ENCODE results near the gene CRLF1.

CRLF1 gene, protein sequence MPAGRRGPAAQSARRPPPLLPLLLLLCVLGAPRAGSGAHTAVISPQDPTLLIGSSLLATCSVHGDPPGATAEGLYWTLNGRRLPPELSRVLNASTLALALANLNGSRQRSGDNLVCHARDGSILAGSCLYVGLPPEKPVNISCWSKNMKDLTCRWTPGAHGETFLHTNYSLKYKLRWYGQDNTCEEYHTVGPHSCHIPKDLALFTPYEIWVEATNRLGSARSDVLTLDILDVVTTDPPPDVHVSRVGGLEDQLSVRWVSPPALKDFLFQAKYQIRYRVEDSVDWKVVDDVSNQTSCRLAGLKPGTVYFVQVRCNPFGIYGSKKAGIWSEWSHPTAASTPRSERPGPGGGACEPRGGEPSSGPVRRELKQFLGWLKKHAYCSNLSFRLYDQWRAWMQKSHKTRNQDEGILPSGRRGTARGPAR

GRCh38 chr19:18606281-18607225 lies at the start of gene CRLF1:
TSS of gene CRLF1 (minus strand) at chr19:18606799. CDS start at chr19:18606656, 143 bp downstream.
- DNase-seq = no peak
- intact Hi-C loops (cut with DNase I) = loop anchor here (5.0 kb wide), 1 partner anchor 66 kb away; no protein-coding TSS in a partner anchor

GRCh38 chr19:18655173-18655844 lies 48.7 kb upstream of the CRLF1 start:
- DNase-seq = no peak
- intact Hi-C loops (cut with DNase I) = no loop called here

GRCh38 chr19:18654469-18654868 lies 47.9 kb upstream of the CRLF1 start:
- DNase-seq = no peak
- intact Hi-C loops (cut with DNase I) = no loop called here

DNA sequence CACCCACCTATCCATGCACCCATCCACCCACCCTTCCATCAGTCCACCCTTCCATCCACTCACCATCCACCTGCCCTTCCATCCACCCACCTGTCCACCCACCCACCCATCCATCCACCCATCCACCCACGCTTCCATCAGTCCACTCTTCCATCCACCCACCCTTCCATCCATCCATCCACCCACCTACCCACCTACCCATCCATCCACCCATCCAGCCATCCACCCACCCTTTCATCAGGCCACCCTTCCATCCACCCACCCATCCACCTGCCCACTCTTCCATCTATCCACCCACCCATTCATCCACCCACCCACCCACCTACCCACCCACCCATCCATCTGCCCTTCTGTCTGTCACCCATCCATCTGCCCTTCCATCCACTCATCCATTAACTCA lies 47.3 kb upstream of the CRLF1 start:
- no peak for DNase-seq
- intact Hi-C loops (cut with DNase I) = no loop called here

DNA sequence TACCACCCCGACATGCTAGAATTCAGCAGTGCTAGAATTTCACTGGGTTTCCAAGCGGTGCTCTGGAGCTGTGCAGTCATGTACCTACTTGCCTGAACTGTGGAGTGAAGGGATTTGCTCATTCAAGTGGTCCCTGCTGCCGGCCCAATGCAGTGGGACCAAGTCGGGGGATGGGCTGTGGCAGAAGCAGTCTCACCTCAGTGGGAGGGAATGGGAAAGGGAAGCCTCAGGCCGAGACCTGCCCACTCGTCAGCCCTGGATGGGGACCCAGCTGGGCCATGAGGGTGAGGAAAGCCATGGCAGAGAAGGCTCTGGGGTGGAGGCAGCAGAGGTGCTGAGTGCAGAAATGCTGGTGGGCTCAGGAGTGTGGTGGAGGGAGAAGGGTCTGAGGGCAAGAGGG lies 45.1 kb upstream of the CRLF1 start:
- intact Hi-C loops (cut with DNase I) = no loop called here
- no peak for DNase-seq

GRCh38 chr19:18651300-18651699 lies 44.7 kb upstream of the CRLF1 start:
- intact Hi-C loops (cut with DNase I) = no loop called here
- DNase-seq = no peak

DNA sequence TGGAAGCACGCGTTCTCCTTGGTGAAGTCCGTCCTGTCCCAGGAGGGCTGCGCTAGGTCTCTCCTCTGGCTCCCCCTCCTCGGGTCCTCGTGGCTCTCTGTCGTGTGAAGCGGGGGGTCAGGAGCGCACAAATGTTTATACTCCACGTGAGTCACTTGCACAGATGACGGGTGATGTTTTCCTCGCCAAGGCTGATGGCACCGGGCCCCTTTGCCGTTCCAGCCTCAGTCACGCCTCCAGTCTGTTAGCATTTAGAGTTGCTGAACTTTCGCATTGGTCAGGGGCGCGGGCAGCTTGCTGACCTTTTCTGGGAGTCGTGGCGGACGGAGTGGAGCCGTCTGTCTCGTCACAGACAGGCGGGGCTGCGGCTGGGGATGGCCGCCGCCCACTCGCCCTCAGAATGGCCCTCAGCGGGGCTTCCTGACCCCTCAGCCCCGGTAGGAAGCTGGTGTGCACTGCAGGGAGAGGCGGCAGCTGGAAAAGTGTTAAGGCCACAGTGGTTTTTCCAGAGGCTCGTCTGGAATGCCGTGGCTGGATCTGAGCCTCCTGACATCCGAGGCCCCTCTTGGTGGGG lies 44.0 kb upstream of the CRLF1 start:
- DNase-seq = no peak
- intact Hi-C loops (cut with DNase I) = no loop called here

DNA sequence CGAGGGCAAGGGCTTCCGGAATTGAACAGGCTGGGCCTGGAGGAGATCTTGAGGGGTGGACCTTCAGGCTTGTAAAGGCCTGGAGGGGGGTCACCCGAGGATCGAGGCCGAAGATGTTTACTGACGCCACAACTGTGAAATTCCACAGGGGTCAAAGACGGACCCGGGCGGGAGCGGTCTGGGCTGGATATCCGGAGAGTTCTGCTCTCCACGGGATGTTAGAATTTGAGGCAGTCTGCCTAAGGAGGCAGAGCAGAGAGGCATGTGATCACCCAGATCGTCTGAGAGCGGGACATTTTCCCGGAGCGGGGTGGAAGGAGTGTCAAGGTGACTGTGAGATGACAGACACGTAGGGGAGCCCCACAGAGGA lies 43.4 kb upstream of the CRLF1 start:
- intact Hi-C loops (cut with DNase I) = no loop called here
- DNase-seq = no peak

DNA sequence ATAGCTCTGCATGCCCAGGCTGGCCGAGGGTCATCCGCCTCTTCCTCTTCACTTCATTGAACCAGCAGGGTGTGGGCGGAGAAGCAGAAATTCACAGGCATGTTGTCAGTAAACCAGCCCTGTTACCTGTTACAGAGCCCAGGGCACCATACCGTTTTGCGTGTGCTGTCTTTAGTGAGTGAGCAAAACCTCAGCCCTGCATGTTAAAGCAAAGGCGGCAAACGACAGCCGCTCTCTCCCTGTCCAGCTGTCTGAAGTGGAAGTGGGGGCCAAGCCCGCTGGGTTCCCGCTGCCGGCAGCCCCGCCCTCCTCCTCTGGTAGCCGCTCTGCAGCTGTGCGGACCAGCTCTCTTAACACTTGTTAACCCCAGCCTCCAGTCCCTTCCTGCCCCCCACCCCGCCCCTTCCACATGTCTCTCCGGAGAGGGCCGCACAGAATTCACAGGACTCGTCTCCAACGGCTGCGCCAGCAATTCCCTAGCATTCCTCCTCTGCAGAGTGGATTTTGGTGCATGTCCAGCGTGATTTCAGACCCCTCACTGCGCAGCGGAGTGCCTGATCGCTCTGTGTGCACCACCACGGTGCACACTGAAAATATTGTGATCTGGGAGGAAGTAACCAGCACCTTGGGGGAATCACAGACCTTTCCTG lies 42.9 kb upstream of the CRLF1 start:
- intact Hi-C loops (cut with DNase I) = no loop called here
- DNase-seq = peak in 41 of 42 donors; percentile 38 to 84 (median 71)

GRCh38 chr19:18648973-18649315 lies 42.3 kb upstream of the CRLF1 start:
- intact Hi-C loops (cut with DNase I) = no loop called here
- DNase-seq = no peak

GRCh38 chr19:18647807-18648206 lies 41.2 kb upstream of the CRLF1 start:
- intact Hi-C loops (cut with DNase I) = no loop called here
- DNase-seq = no peak

DNA sequence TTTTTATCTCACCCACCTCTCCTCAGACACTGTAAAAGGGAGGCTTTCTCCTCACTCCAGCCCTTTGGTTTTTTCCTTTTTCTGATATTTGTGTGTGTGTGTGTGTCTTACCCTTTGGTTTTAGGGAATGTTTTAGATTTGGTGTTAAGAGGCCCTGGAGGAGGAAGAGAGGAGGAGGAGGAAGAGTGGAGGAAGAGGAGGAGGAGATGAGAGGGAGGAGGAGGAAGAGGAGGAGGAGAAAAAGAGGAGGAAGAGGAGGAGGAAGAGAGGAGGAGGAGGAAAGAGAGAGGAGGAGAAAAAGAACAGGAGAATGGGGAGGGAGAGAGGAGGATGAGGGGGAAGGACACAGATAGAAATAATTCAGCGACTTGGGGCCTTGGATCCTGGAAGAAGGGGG lies 40.8 kb upstream of the CRLF1 start:
- DNase-seq = no peak
- intact Hi-C loops (cut with DNase I) = no loop called here

- intact Hi-C loops (cut with DNase I) = no loop called here
Observed at GRCh38 chr19:18646535-18647370, 40.2 kb upstream of the CRLF1 start.

DNA sequence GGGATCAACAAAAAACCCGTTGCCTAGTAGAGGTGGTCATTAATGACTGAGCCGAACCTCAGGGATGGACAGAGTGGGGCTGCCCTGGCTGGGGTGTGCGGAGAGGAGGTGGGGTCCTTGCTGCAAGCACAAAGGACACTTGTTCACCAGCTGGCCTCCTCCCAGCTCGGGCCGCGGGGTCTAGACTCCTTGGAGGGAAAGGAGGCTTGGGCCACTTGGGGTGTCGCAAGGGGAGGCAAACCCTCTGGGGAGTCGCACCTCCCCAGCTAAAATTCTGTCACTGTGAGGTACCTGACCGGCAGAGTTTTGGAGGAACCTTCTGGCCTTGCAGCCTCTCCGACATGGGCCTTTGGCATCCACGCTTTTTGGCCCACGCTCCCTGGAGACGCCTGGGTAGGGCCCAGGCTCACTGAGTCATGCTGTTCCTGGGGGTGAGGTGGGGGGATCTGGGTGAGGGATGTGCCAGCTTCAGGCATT lies 38.5 kb upstream of the CRLF1 start:
- DNase-seq = peak; percentile 45 to 95 (median 80)
- intact Hi-C loops (cut with DNase I) = no loop called here

More at GRCh38 chr19:18646535-18647370, 40.2 kb upstream of the CRLF1 start:
- no peak for DNase-seq

DNA sequence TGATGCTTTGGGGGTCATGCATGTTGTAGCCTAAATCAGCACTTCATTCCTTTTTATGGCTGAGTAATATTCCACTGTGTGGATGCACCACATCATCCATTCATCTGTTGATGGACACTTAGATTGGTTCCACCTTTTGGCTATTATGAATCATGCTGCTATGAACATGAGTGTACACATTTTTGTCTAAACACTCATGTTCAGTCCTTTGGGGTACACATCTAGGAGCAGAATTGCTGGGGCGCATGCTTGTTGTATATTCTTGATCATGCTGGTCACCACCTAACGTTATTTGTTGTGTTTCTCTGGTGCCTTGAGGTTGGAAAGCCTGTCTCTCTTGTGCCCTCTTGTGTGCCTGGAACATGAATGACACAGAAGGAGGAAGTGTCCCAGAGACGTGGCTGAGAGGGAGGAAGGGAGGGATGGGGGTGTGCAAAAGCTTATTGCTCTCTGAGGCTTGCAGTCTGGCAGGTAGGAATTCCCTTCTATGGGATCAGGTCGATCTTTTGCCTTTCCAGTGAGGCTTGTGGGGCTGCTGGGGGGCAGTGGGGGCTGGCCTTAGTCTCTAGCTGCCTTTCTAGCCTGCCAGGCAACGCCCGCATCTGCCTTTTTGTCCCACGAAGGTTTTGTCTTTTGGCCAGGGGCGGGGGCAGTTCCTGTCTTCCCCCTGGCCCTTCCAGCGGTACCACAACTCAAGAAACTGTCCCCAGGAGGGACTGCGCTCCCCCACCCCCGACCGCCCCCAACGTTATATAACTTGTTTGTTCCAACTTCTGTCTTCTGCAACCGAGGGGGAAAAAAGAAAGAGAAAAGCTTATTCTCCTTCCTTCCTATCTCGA lies 37.8 kb upstream of the CRLF1 start:
- DNase-seq = peak in 38 of 42 donors; percentile 39 to 91 (median 66)
- intact Hi-C loops (cut with DNase I) = no loop called here

DNA sequence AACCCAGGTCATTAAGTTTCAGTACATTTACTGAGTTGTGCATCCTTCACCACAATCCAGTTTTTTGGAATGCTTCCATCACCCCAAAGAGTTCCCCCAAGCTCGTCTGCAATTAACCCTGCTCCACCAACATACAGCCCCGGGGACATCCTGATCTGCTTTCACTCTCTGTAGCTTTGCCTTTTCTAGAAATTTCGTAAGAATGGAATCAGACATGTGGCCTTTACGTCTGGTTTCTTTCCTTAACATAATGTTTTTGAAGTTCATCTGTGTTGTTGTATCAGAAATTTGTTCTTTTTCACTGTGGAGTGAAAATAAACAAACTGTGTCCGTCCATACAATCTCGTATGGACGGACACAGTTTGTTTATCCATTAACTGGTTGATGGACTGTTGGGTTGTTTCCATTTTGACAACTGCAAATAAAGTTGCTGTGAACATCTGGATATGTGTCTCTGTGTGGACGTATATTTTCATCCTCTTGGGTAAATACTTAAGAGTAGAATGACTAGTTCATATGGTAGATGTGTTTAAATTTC lies 33.2 kb upstream of the CRLF1 start:
- DNase-seq = no peak
- intact Hi-C loops (cut with DNase I) = no loop called here

Data from head of caudate nucleus (tissue), 42 donors.